Prostate gland (tissue), 2 donors: ENCODE results near the gene MYNN. TPM values are rescaled to one million over a fixed set of nuclear protein-coding genes. Genes with fewer than 3 reads are reported as not detected.

Experiments
- DNase-seq: peaks from one replicate; pipeline ENCODE4 v3.0.0-alpha.2; 2019; ENCODE audit warnings: low spot score
- H3K27ac ChIP-seq, 2 donors: fragments of 200-600 bp; sonication (generic); 2 replicates each; pipeline ENCODE4 v1.5.1; 2017 to 2019
- H3K27me3 ChIP-seq: fragments of 200-600 bp; sonication (generic); replicated peaks from 2 replicates; pipeline ENCODE4 v1.5.1; 2019; ENCODE audit not compliant: insufficient read depth
- H3K36me3 ChIP-seq, 2 donors: fragments of 200-600 bp; sonication (generic); 1 replicate in 1 of 2; 2 replicates in 1 of 2; pipeline versions ENCODE4 v1.5.1 to v1.8.1; 2017 to 2019
- H3K4me1 ChIP-seq: fragments of 200-600 bp; sonication (generic); replicated peaks from 2 replicates; pipeline ENCODE4 v1.5.1; 2019
- H3K4me3 ChIP-seq, 2 donors: fragments of 200-600 bp; sonication (generic); 2 replicates each; pipeline ENCODE4 v1.5.1; 2017 to 2019
- H3K9me3 ChIP-seq: fragments of 200-600 bp; sonication (generic); 2 replicates; pipeline ENCODE4 v1.5.1; 2017
- POLR2A ChIP-seq: fragments of 450-650 bp; IDR thresholded peaks from one replicate; pipeline ENCODE4 v1.6.1; 2016; ENCODE audit warnings: antibody characterized with exemption, mild to moderate bottlenecking
- POLR2AphosphoS5 ChIP-seq: sonication (generic); formaldehyde crosslinking; IDR thresholded peaks from one replicate; pipeline ENCODE4 v1.6.1; 2017; ENCODE audit warnings: antibody characterized with exemption
- WGBS: methylation state at CpG from one replicate; pipeline ENCODE4 v1.1.5; 2018; 5-methylcytosine and 5-hydroxymethylcytosine counted together
- intact Hi-C: fragments of 100-400 bp; cut with DNase I; formaldehyde crosslinking; loops from one replicate; pipeline ENCODE4 v1.14.2; 2022
- total RNA-seq, 2 donors: library from RNA; depleted of rRNA; stranded (reverse); fragments of >200 nt; gene quantifications; one replicate each; pipeline ENCODE4 v1.1.0, GENCODE V29; 2016
- TF ChIP-seq, protein P1 (sequence below), 4 experiments: fragments of 200-600 bp in 2 of 4; fragments of 450-650 bp in 2 of 4; sonication (generic) in 2 of 4; IDR thresholded peaks; 1 replicate in 3 of 4; 2 replicates in 1 of 4; pipeline ENCODE4 v1.5.1; 2016 to 2019; ENCODE audit warnings: antibody characterized with exemption in 4 of 4, mild to moderate bottlenecking in 2 of 4, moderate library complexity in 2 of 4

Gene MYNN
- total RNA-seq, 2 donors from 2014 or later: 13.5 to 19.9 TPM

DNA sequence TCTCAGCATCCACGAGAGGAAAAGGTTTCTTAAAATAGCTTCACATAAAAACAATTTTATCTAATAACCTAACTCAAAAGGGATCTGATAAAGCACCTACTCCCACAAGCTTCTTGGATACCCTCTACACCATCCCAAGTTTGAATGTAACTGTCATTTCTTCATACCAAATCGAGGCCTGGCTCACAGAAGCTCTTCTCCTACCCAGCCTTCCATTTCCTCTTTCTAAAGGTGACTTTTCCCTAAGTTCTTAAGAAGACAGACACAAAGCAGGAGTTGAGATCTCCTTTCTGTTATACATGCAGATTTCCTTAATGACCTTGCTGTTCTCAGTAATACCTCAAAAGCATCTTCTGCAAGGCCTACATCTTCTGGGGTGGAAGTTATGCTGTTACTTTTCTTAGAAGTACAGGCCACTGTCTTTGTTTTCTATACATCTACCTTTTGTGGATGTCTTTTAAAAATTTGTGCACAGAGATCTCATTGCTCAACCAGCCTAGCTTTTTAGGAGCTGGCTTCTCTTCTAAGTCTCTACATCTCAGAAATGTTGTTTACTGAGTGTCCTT, 36.1 kb downstream of the MYNN start:
- Histone ChIP-seq H3K4me1 (no peaks in the 10 kb centered on the region), H3K27me3 (no peaks in the 10 kb centered on the region), H3K27ac (no peak overlapping the region), H3K4me3 (no peak overlapping the region), H3K36me3 (no peaks in the 10 kb centered on the region), H3K9me3 (no peaks in the 10 kb centered on the region)
- WGBS: 47% methylated on average over 2 of the region's 2 CpGs
- DNase-seq: no peak
- TF ChIP-seq, protein P1, sequence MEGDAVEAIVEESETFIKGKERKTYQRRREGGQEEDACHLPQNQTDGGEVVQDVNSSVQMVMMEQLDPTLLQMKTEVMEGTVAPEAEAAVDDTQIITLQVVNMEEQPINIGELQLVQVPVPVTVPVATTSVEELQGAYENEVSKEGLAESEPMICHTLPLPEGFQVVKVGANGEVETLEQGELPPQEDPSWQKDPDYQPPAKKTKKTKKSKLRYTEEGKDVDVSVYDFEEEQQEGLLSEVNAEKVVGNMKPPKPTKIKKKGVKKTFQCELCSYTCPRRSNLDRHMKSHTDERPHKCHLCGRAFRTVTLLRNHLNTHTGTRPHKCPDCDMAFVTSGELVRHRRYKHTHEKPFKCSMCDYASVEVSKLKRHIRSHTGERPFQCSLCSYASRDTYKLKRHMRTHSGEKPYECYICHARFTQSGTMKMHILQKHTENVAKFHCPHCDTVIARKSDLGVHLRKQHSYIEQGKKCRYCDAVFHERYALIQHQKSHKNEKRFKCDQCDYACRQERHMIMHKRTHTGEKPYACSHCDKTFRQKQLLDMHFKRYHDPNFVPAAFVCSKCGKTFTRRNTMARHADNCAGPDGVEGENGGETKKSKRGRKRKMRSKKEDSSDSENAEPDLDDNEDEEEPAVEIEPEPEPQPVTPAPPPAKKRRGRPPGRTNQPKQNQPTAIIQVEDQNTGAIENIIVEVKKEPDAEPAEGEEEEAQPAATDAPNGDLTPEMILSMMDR (IDR thresholded peaks at IDR 0.05): no peak
- TF ChIP-seq POLR2AphosphoS5: no peak
- TF ChIP-seq POLR2A: no peak
- intact Hi-C loops: no loop called here

- WGBS: 2% methylated on average over 29 of the region's 29 CpGs
- Histone ChIP-seq H3K36me3 (no peaks in the 10 kb centered on the region), H3K4me3 (peak overlapping the region; percentile 47 to 48), H3K9me3 (no peaks in the 10 kb centered on the region), H3K27me3 (no peaks in the 10 kb centered on the region), H3K4me1 (no peaks in the 10 kb centered on the region), H3K27ac (peak overlapping the region; percentile 64 to 65)
- intact Hi-C loops: no loop called here
- TF ChIP-seq, protein P1 (IDR thresholded peaks at IDR 0.05): no peak
- TF ChIP-seq POLR2A (peak; percentile 5), POLR2AphosphoS5 (no peak)
- DNase-seq: no peak
Measured at GRCh38 chr3:169811631-169812331, 38.6 kb downstream of the MYNN start.

- TF ChIP-seq, protein P1 (IDR thresholded peaks at IDR 0.05): peak in 1 of 4 experiments; percentile 6
- TF ChIP-seq POLR2AphosphoS5: no peak
Measured at GRCh38 chr3:169812332-169813235, 39.4 kb downstream of the MYNN start, which contains the start of the genes LRRC34 and LRRIQ4. LRRC34 (minus strand) TSS chr3:169812904; CDS start chr3:169812548, 356 bp downstream. LRRIQ4 (plus strand) TSS chr3:169812870; CDS start chr3:169821922, 9,052 bp downstream.

GRCh38 chr3:169813278-169813677, 40.1 kb downstream of the MYNN start:
- Histone ChIP-seq H3K36me3 (no peaks in the 10 kb centered on the region), H3K27ac (no peak overlapping the region), H3K4me1 (no peaks in the 10 kb centered on the region), H3K4me3 (peak overlapping the region; percentile 9 to 47), H3K9me3 (no peaks in the 10 kb centered on the region), H3K27me3 (no peaks in the 10 kb centered on the region)
- TF ChIP-seq, protein P1 (IDR thresholded peaks at IDR 0.05): no peak
- no peak for TF ChIP-seq POLR2A
- TF ChIP-seq POLR2AphosphoS5: no peak
- 74% methylated on average over 8 of the region's 8 CpGs for WGBS
- intact Hi-C loops: no loop called here
- DNase-seq: no peak

More at GRCh38 chr3:169812332-169813235, 39.4 kb downstream of the MYNN start, which contains the start of the genes LRRC34 and LRRIQ4:
- H3K27ac ChIP-seq: peak within 1 kb of the TSS; percentile 64 to 65
- H3K4me3 ChIP-seq: peak within 1 kb of the TSS; percentile 47 to 48
- DNase-seq: peak; percentile 41
- 14% methylated on average over 27 of the region's 56 CpGs for WGBS
- H3K36me3 ChIP-seq: no peaks in the 10 kb centered on the region
- no peaks in the 10 kb centered on the region for H3K9me3 ChIP-seq
- no peaks in the 10 kb centered on the region for H3K4me1 ChIP-seq
- intact Hi-C loops: no loop called here
- H3K27me3 ChIP-seq: no peaks in the 10 kb centered on the region
